GM23338 (cell line): ENCODE measurements around the gene DTHD1. TPM values are rescaled to one million over a fixed set of nuclear protein-coding genes. Genes with fewer than 3 reads are reported as not detected.

Experiments
- ATAC-seq: fragments of 200-7000 bp; cut with Tn5 transposase; 3 replicates; pipeline ENCODE4 v1.9.1; 2020
- DNase-seq: peaks from one replicate; pipeline ENCODE4 v3.0.0-alpha.2; 2015; ENCODE audit warnings: low spot score
- H2AFZ ChIP-seq: fragments of 200-600 bp; sonication (generic); 2 replicates; pipeline ENCODE4 v1.8.0; 2016; ENCODE audit warnings: antibody characterized with exemption, mild to moderate bottlenecking, moderate library complexity
- H3F3A ChIP-seq: fragments of 200-600 bp; sonication (generic); replicated peaks from 2 replicates; pipeline ENCODE4 v1.8.0; 2017; ENCODE audit warnings: antibody characterized with exemption, mixed run types, low read depth
- H3K27ac ChIP-seq: fragments of 200-600 bp; sonication (generic); 2 replicates; pipeline ENCODE4 v1.6.1; 2016; ENCODE audit warnings: low read depth
- H3K27me3 ChIP-seq: fragments of 200-600 bp; sonication (generic); 2 replicates; pipeline ENCODE4 v1.8.0; 2016; ENCODE audit warnings: mild to moderate bottlenecking, mixed run types, moderate library complexity; ENCODE audit not compliant: insufficient read depth
- H3K36me3 ChIP-seq: fragments of 200-600 bp; sonication (generic); 2 replicates; pipeline ENCODE4 v1.8.0; 2016; ENCODE audit warnings: mild to moderate bottlenecking; ENCODE audit not compliant: insufficient read depth
- H3K4me1 ChIP-seq: fragments of 200-600 bp; sonication (generic); 2 replicates; pipeline ENCODE4 v1.8.0; 2016; ENCODE audit warnings: mild to moderate bottlenecking, moderate library complexity; ENCODE audit not compliant: insufficient read depth
- H3K4me2 ChIP-seq: fragments of 200-600 bp; sonication (generic); 2 replicates; pipeline ENCODE4 v1.7.1; 2017; ENCODE audit warnings: mixed run types
- H3K4me3 ChIP-seq: fragments of 200-600 bp; sonication (generic); 2 replicates; pipeline ENCODE4 v1.6.1; 2016; ENCODE audit warnings: mixed run types
- H3K79me2 ChIP-seq: fragments of 200-600 bp; sonication (generic); replicated peaks from 2 replicates; pipeline ENCODE4 v1.8.0; 2017; ENCODE audit warnings: mild to moderate bottlenecking; ENCODE audit not compliant: insufficient read depth
- H3K9me2 ChIP-seq: fragments of 200-600 bp; sonication (generic); 2 replicates; pipeline ENCODE4 v1.8.0; 2017; ENCODE audit not compliant: insufficient read depth
- H4K20me1 ChIP-seq: fragments of 200-600 bp; sonication (generic); replicated peaks from 2 replicates; pipeline ENCODE4 v1.8.0; 2017; ENCODE audit warnings: mild to moderate bottlenecking; ENCODE audit not compliant: insufficient read depth
- H3K27ac Mint-ChIP-seq: 2 replicates; pipeline ENCODE4 v1.8.0; 2020; ENCODE audit warnings: inconsistent platforms, mild to moderate bottlenecking, moderate library complexity, mixed read lengths
- H3K27me3 Mint-ChIP-seq: 3 replicates; pipeline ENCODE4 v1.8.0; 2022; ENCODE audit warnings: low read depth, mild to moderate bottlenecking, moderate library complexity, mixed read lengths, inconsistent platforms; ENCODE audit not compliant: insufficient read depth, poor library complexity
- H3K36me3 Mint-ChIP-seq: 3 replicates; pipeline ENCODE4 v1.8.0; 2021; ENCODE audit warnings: low read depth, mild to moderate bottlenecking, inconsistent platforms, moderate library complexity, mixed read lengths
- H3K4me1 Mint-ChIP-seq: 3 replicates; pipeline ENCODE4 v1.8.0; 2020; ENCODE audit warnings: mild to moderate bottlenecking, inconsistent platforms, mixed read lengths
- H3K4me3 Mint-ChIP-seq: 3 replicates; pipeline ENCODE4 v1.8.0; 2021; ENCODE audit warnings: moderate library complexity, mild to moderate bottlenecking, inconsistent platforms, mixed read lengths
- H3K9me3 Mint-ChIP-seq: 3 replicates; pipeline ENCODE4 v1.8.0; 2020; ENCODE audit warnings: moderate library complexity, mild to moderate bottlenecking, inconsistent platforms, mixed read lengths
- CTCF ChIP-seq, 2 experiments: fragments of 200-600 bp in 1 of 2; sonication (generic) in 1 of 2; conservative IDR thresholded peaks; 2 replicates each; pipeline versions ENCODE4 v1.5.1 to v1.6.1; 2016 to 2017; ENCODE audit warnings: antibody characterized with exemption in 2 of 2, low read depth in 2 of 2, mild to moderate bottlenecking in 2 of 2, moderate library complexity in 1 of 2
- ETS1 ChIP-seq: IDR thresholded peaks from 2 replicates; pipeline ENCODE4 v1.6.1; 2016; ENCODE audit warnings: antibody characterized with exemption
- EZH2phosphoT487 ChIP-seq: fragments of 200-600 bp; sonication (generic); IDR thresholded peaks from one replicate; pipeline ENCODE4 v1.8.1; 2018; ENCODE audit warnings: antibody characterized with exemption; ENCODE audit not compliant: unreplicated experiment
- NANOG ChIP-seq: IDR thresholded peaks from 2 replicates; pipeline ENCODE4 v1.6.1; 2016; ENCODE audit warnings: antibody characterized with exemption, borderline replicate concordance
- POLR2AphosphoS5 ChIP-seq: IDR thresholded peaks from 2 replicates; pipeline ENCODE4 v1.6.1; 2016; ENCODE audit warnings: antibody characterized with exemption, low read depth
- REST ChIP-seq: IDR thresholded peaks from one replicate; pipeline ENCODE4 v1.6.1; 2018; ENCODE audit warnings: antibody characterized with exemption; ENCODE audit not compliant: unreplicated experiment
- STAT1 ChIP-seq: IDR thresholded peaks from one replicate; pipeline ENCODE4 v1.6.1; 2016; ENCODE audit warnings: antibody characterized with exemption; ENCODE audit not compliant: unreplicated experiment
- ZNF462 ChIP-seq: fragments of 250-450 bp; sonication (Bioruptor Pico); IDR thresholded peaks from 2 replicates; pipeline ENCODE4 v1.5.0; 2020; ENCODE audit warnings: mild to moderate bottlenecking, moderate library complexity
- long read RNA-seq: library from polyadenylated mRNA; unstranded; transcript quantifications from one replicate; pipeline ENCODE4 v2.0.0, GENCODE V29; 2020; ENCODE audit not compliant: unreplicated experiment
- polyA plus RNA-seq: library from polyadenylated mRNA; unstranded; fragments of >200 nt; fragmentation: Nextera tagmentation; extraction: Ambion mirVana; gene quantifications from 2 replicates; pipeline ENCODE4 v1.2.1, GENCODE V29; 2016
- total RNA-seq: library from RNA; depleted of rRNA; stranded (reverse); fragments of >200 nt; shearing (Covaris generic); gene quantifications from 2 replicates; pipeline ENCODE4 v1.2.3, GENCODE V29; 2014; rRNA removed

Gene DTHD1
- not detected in 2 replicates for total RNA-seq
- not detected in 2 replicates for polyA plus RNA-seq
- long read RNA-seq = 0 reads

GRCh38 chr4:36281384-36282106 lies at the start of gene DTHD1:
TSS of gene DTHD1 (plus strand) at chr4:36281616. CDS start at chr4:36281759, 143 bp downstream.
- Histone ChIP-seq H3K9me2 (no peaks in the 10 kb centered on the region), H3K79me2 (no peaks in the 10 kb centered on the region), H3K27me3 (no peaks in the 10 kb centered on the region), H4K20me1 (no peaks in the 10 kb centered on the region), H3K4me3 (no peak within 1 kb of the TSS), H3K27ac (no peak within 1 kb of the TSS), H2AFZ (peak within 1 kb of the TSS; percentile 80; the same call in 1 of the 2 replicates), H3K36me3 (no peaks in the 10 kb centered on the region), H3K4me1 (no peaks in the 10 kb centered on the region), H3F3A (no peaks in the 10 kb centered on the region), H3K4me2 (no peak within 1 kb of the TSS)
- no peak within 1 kb of the TSS for H3K4me3 Mint-ChIP-seq
- peaks cover 5% of the 10 kb centered on the region; the same call in 2 of the 3 replicates for H3K4me1 Mint-ChIP-seq
- no peaks in the 10 kb centered on the region for H3K9me3 Mint-ChIP-seq
- H3K27ac Mint-ChIP-seq = no peak within 1 kb of the TSS
- ATAC-seq = no peak
- H3K36me3 Mint-ChIP-seq = no peaks in the 10 kb centered on the region
- TF ChIP-seq STAT1 (no peak), ETS1 (no peak), ZNF462 (CRISPR knock-in tag) (no peak), REST (no peak), CTCF (conservative IDR thresholded peaks at IDR 0.05; ENCODE audit: low read depth in 2 of 2) (no peak), POLR2AphosphoS5 (no peak), NANOG (no peak), EZH2phosphoT487 (no peak)
- no peak for DNase-seq
- H3K27me3 Mint-ChIP-seq = no peaks in the 10 kb centered on the region
